Omental fat pad (tissue), 4 donors: ENCODE results near the gene GHR. TPM values are rescaled to one million over a fixed set of nuclear protein-coding genes. Genes with fewer than 3 reads are reported as not detected.

Source experiments
- ATAC-seq: fragments of 150-250 bp; one replicate; pipeline ENCODE4 v1.9.1; 2016; ENCODE audit warnings: mild to moderate bottlenecking, moderate library complexity; ENCODE audit not compliant: low FRiP score
- DNase-seq: peaks from one replicate; pipeline ENCODE4 v3.0.0-alpha.2; 2019; ENCODE audit warnings: low spot score
- CTCF ChIP-seq, 3 donors: fragments of 450-650 bp; IDR thresholded peaks; one replicate each; pipeline ENCODE4 v1.5.1; 2016 to 2017; ENCODE audit warnings: antibody characterized with exemption in 3 of 3, mild to moderate bottlenecking in 3 of 3, moderate library complexity in 2 of 3
- total RNA-seq, 4 donors: library from RNA; depleted of rRNA; stranded (reverse); fragments of >200 nt; gene quantifications; one replicate each; pipeline ENCODE4 v1.1.0, GENCODE V29; 2016

The GHR gene
- total RNA-seq, 4 donors from 2014 or later, result 83.2 to 226 (median 133) TPM

DNA sequence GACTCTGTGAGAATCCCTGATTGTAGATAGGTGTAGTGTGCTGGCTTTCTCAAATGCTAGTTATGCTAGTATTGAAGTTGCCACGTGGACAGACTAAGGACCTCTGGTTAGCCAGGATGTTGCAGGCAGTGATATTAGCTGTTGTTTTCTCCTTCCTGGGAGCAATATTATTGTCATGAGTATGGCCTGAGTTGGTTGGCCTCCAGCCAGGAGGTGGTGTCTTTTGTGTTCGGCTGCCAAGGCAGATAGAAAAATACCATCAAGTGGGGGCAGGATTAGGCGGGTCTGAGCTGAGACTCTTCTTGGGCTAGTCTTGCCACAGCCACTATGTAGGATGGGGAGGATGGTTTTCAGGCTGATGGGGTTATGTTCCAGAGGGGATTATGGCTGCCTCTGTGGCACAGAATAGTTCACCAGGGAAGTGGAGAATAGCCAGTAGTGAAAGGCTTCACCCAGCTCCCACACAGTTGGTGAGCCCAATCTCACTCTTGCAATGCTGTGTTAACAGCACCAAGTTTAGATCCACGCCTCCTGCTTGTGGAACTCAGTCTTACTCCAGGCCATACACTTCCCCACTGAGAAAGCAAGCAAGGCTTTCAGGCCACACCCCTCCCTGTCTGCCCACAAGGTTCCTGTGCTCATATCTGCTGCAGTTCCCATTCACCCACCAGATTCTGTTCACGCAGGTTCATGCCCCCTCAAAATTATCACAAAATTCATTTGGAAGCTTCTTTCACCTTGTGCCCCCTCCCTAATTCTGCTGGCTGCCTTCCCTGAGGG is 31.2 kb downstream of the GHR start:
- no peak for TF ChIP-seq CTCF (IDR thresholded peaks at IDR 0.05)
- ATAC-seq, result no peak
- no peak for DNase-seq

DNA sequence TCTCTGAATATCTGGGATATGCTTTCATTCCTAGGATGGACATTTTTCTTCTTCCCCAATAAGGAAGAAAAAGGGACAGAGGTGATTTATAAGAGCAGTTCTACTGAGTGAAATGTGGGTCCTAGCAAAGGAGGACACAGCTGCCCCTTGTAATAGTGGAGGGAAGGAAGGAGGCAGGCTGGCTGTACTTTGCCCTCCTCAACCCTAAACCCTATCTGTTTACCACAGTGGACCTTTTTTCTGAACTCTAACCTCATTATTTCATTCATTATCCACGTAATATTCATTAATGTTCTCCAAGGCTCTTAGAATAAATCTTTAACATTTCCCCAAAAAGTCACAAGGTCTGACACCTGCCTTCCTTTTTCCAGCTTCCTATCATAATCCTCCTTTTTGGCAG is 37.8 kb downstream of the GHR start:
- ATAC-seq, result no peak
- no peak for DNase-seq
- no peak for TF ChIP-seq CTCF (IDR thresholded peaks at IDR 0.05)

DNA sequence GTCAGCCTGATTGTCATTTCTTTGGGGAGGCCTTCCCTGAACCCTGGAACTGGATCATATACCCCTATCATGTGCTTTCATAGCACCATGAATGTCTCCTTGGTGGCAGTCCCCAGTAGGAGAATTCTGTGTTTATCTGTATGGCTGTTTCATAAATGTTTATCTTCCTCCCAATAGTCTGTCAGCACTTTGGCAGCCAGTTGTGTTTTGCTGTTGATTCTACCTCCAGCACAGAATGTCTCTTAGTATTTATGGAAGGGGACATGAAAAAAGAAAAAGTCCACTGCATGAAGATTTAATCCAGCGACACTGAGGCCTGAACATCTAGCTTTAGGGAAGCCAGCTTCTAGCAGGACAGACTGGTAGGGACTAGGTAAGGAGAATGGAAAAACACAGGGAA is 38.3 kb downstream of the GHR start:
- ATAC-seq, result no peak

GRCh38 chr5:42462083-42462482 is 38.8 kb downstream of the GHR start:
- no peak for TF ChIP-seq CTCF (IDR thresholded peaks at IDR 0.05)

More for the DNA sequence above, 38.3 kb downstream of the GHR start:
- no peak for DNase-seq
- TF ChIP-seq CTCF (IDR thresholded peaks at IDR 0.05), result no peak

DNA sequence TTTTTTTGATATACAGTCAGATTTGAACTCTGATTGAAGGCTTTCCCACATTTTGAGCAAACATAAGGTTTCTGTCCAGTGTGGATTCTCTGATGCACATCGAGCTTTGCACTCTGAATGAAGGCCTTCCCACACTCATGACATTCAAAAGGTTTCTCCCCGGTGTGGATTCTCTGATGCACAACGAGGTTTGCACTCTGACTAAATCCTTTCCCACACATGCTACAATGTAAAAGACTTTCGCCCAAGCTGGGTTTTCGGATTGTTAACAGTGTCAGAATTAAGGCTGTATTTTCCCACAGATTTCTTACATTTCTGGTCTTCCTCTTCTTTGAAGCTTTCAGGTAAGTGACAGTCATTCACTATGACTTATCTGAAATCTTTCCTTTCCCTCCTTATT is 44.3 kb downstream of the GHR start:
- no peak for ATAC-seq
- no peak for TF ChIP-seq CTCF (IDR thresholded peaks at IDR 0.05)

More at GRCh38 chr5:42462083-42462482, 38.8 kb downstream of the GHR start:
- DNase-seq (no peak), ATAC-seq (no peak)

DNA sequence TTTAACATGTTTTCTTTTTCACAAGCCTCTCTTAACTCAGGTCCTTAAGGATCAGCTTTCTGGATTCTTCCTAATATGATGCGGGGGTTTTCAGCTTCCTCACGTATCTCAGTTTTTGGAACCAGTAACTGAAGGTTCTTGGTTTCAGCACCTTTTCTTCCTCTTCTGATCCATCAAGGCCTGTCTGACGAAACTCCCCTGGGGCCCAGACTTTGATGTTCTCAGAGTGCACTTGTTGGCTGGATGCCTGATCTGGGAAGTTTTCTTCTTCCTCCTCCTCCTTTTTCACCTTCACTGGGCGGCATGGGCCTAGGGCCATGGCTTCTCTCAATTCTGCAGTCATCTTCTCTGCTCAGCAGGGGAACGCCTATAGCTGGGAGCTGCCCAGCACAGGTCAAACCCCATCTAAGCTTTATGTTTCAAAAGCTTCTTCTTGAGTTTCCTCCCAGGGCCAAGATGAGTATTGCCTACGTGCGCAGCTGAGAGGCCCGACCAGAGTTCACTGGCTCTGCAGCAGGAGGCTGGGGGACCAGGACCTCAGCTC is 44.8 kb downstream of the GHR start:
- TF ChIP-seq CTCF (IDR thresholded peaks at IDR 0.05), result no peak
- DNase-seq (no peak), ATAC-seq (no peak)

More for the DNA sequence above, 44.3 kb downstream of the GHR start:
- no peak for DNase-seq
